Psoas muscle (tissue), 8 donors: ENCODE results near the gene VPS41. TPM values are rescaled to one million over a fixed set of nuclear protein-coding genes. Genes with fewer than 3 reads are reported as not detected.

ENCODE experiments used
- ATAC-seq, 4 donors: fragments of 200-7000 bp; cut with Tn5 transposase; one replicate each; pipeline ENCODE4 v1.9.1; 2020; ENCODE audit warnings: moderate library complexity in 3 of 4, mild to moderate bottlenecking in 2 of 4
- DNase-seq, 2 donors: peaks; one replicate each; pipeline ENCODE4 v3.0.0-alpha.2; 2020
- H3K27ac ChIP-seq: fragments of 200-600 bp; one replicate; pipeline ENCODE4 v1.8.0; 2022
- H3K27me3 ChIP-seq, 3 donors: fragments of 200-600 bp in 1 of 3; one replicate each; pipeline versions ENCODE4 v1.6.1 to v1.8.0; 2013 to 2022; ENCODE audit warnings: low read length in 2 of 3, mild to moderate bottlenecking in 2 of 3, moderate library complexity in 1 of 3; ENCODE audit not compliant: insufficient read depth in 3 of 3
- H3K36me3 ChIP-seq, 2 donors: fragments of 200-600 bp in 1 of 2; one replicate each; pipeline versions ENCODE4 v1.6.1 to v1.8.0; 2013 to 2022; ENCODE audit warnings: low read depth in 1 of 2, mild to moderate bottlenecking in 1 of 2, moderate library complexity in 1 of 2; ENCODE audit not compliant: insufficient read depth in 1 of 2
- H3K4me1 ChIP-seq: fragments of 200-600 bp; one replicate; pipeline ENCODE4 v1.8.0; 2022
- H3K4me3 ChIP-seq: fragments of 200-600 bp; one replicate; pipeline ENCODE4 v1.8.0; 2022; ENCODE audit warnings: mild to moderate bottlenecking
- H3K9me3 ChIP-seq: fragments of 200-600 bp; one replicate; pipeline ENCODE4 v1.8.0; 2022
- CTCF ChIP-seq: fragments of 200-600 bp; IDR thresholded peaks from one replicate; pipeline ENCODE4 v1.8.0; 2022; ENCODE audit warnings: antibody characterized with exemption
- WGBS, 3 donors: extraction: QIAGEN DNeasy Blood & Tissue Kit; methylation state at CpG; one replicate each; pipeline versions ENCODE4 v1.1.6 to v1.1.7; 2013; 5-methylcytosine and 5-hydroxymethylcytosine counted together
- intact Hi-C, 2 donors: fragments of 100-400 bp; cut with DNase I; formaldehyde crosslinking; loops; one replicate each; pipeline versions ENCODE4 v1.11.0 to v1.14.2; 2022
- polyA plus RNA-seq, 3 donors: library from polyadenylated mRNA; stranded (reverse); fragments of 200-250 nt; gene quantifications; one replicate each; pipeline ENCODE4 v1.2.3, GENCODE V29; 2013
- total RNA-seq, 4 donors: library from RNA; stranded (reverse); fragmentation: NEBNext Ultra II Directional in 2 of 4; extraction: Animal tissue kit (Norgen Biotek cat#: 25700) in 2 of 4; gene quantifications; one replicate each; pipeline versions ENCODE4 v1.2.1 to v1.2.4, GENCODE V29; 2021 to 2023
- donor health status: healthy with polysubstance abuse.
- donor health status: DM: no; HTN: no; CAD: no; lungs with moderate emphysema.
- donor health status: Bipolar disorder and iron deficiency.
- donor health status: healthy.
- donor health status: DM: yes; HTN: yes; CAD: no.
- donor health status: DM: no; HTN: no; CAD: no.
- donor health status: DM: no; HTN: no; CAD: no.
- donor health status: DM: yes; HTN: yes; CAD: no.

Gene VPS41
- total and polyA plus RNA-seq, 7 donors: 4.6 to 28.3 (median 13.8) TPM

- Histone ChIP-seq H3K27ac (no peak overlapping the region), H3K4me3 (no peak overlapping the region), H3K4me1 (no peaks in the 10 kb centered on the region), H3K9me3 (no peaks in the 10 kb centered on the region), H3K27me3 (no peaks in the 10 kb centered on the region), H3K36me3 (peaks cover 5 to 44% of the 10 kb centered on the region in 2 donors)
- ATAC-seq: no peak
- intact Hi-C loops: no loop called here
- no peak for DNase-seq
- TF ChIP-seq CTCF: no peak
- WGBS, 3 donors: 93 to 98% (median 96%) methylated on average over 4 of the region's 4 CpGs
Observed at GRCh38 chr7:38740041-38740440, 168.9 kb downstream of the VPS41 start.

- no peak overlapping the region for H3K4me3 ChIP-seq
- intact Hi-C loops: no loop called here
- H3K27me3 ChIP-seq: no peaks in the 10 kb centered on the region
- no peak for TF ChIP-seq CTCF
- H3K27ac ChIP-seq: no peak overlapping the region
- ATAC-seq (no peak), DNase-seq (no peak)
- 39 to 55% (median 44%) methylated on average over 4 of the region's 4 CpGs for WGBS, 3 donors
- no peaks in the 10 kb centered on the region for H3K9me3 ChIP-seq
- H3K4me1 ChIP-seq: no peaks in the 10 kb centered on the region
- peaks cover 2 to 8% of the 10 kb centered on the region in 2 donors for H3K36me3 ChIP-seq
Observed at GRCh38 chr7:38736138-38736537, 172.9 kb downstream of the VPS41 start.

GRCh38 chr7:38731215-38731614 is 177.8 kb downstream of the VPS41 start:
- ATAC-seq: no peak
- H3K4me3 ChIP-seq: no peak overlapping the region
- intact Hi-C loops: no loop called here
- no peak overlapping the region for H3K27ac ChIP-seq
- H3K36me3 ChIP-seq: peaks cover 0 to 24% of the 10 kb centered on the region in 2 donors
- H3K4me1 ChIP-seq: no peaks in the 10 kb centered on the region
- no peak for DNase-seq
- TF ChIP-seq CTCF: no peak
- H3K9me3 ChIP-seq: no peaks in the 10 kb centered on the region
- no peaks in the 10 kb centered on the region for H3K27me3 ChIP-seq
- WGBS, 3 donors: 90 to 96% (median 96%) methylated on average over 2 of the region's 2 CpGs

- H3K36me3 ChIP-seq: peaks cover 0 to 42% of the 10 kb centered on the region in 2 donors
Observed at GRCh38 chr7:38728145-38728544, 180.8 kb downstream of the VPS41 start.

More at GRCh38 chr7:38728145-38728544, 180.8 kb downstream of the VPS41 start:
- intact Hi-C loops: no loop called here
- WGBS, 3 donors: 84 to 91% (median 88%) methylated on average over 3 of the region's 3 CpGs
- Histone ChIP-seq H3K27ac (no peak overlapping the region), H3K27me3 (no peaks in the 10 kb centered on the region), H3K9me3 (no peaks in the 10 kb centered on the region), H3K4me3 (no peak overlapping the region), H3K4me1 (no peaks in the 10 kb centered on the region)
- ATAC-seq (no peak), DNase-seq (no peak)
- TF ChIP-seq CTCF: no peak
